Sigmoid colon (tissue), 4 donors: Measurements from ENCODE around the gene ALCAM.

ENCODE experiments used
- POLR2A ChIP-seq, 2 donors: fragments of 450-650 bp; IDR thresholded peaks; one replicate each; pipeline ENCODE4 v1.6.1; 2016; ENCODE audit warnings: antibody characterized with exemption in 2 of 2, mild to moderate bottlenecking in 2 of 2, moderate library complexity in 2 of 2
- POLR2AphosphoS5 ChIP-seq, 4 donors: sonication (generic); formaldehyde crosslinking; IDR thresholded peaks; one replicate each; pipeline ENCODE4 v1.6.1; 2017; ENCODE audit warnings: antibody characterized with exemption in 4 of 4
- TF ChIP-seq, protein P1 (sequence below), 4 experiments: fragments of 450-650 bp in 3 of 4; fragments of 200-600 bp in 1 of 4; IDR thresholded peaks; one replicate each; pipeline ENCODE4 v1.5.1; 2016 to 2019; ENCODE audit warnings: antibody characterized with exemption in 4 of 4, mild to moderate bottlenecking in 3 of 4, moderate library complexity in 2 of 4

DNA sequence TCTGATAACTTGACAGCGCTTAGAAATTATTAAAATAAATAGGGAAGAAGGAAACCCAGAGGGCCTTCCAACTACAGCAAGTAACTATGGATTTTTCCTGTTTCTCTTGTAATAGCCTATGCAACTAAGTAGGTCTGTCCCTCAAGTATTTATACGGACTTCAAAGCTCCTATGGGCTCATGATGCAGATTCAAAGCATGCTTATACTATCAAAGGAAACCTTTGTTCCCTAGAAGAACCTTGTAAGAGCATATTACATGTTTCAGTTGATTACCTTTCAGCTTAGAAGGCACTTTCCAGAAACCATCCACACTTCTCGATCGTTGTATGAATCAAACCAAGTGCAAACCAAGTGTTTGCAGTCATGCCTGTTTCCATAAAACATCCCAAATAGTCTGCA is 158.8 kb downstream of the ALCAM start:
- TF ChIP-seq, protein P1, sequence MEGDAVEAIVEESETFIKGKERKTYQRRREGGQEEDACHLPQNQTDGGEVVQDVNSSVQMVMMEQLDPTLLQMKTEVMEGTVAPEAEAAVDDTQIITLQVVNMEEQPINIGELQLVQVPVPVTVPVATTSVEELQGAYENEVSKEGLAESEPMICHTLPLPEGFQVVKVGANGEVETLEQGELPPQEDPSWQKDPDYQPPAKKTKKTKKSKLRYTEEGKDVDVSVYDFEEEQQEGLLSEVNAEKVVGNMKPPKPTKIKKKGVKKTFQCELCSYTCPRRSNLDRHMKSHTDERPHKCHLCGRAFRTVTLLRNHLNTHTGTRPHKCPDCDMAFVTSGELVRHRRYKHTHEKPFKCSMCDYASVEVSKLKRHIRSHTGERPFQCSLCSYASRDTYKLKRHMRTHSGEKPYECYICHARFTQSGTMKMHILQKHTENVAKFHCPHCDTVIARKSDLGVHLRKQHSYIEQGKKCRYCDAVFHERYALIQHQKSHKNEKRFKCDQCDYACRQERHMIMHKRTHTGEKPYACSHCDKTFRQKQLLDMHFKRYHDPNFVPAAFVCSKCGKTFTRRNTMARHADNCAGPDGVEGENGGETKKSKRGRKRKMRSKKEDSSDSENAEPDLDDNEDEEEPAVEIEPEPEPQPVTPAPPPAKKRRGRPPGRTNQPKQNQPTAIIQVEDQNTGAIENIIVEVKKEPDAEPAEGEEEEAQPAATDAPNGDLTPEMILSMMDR (IDR thresholded peaks at IDR 0.05) = no peak
- TF ChIP-seq POLR2AphosphoS5 (IDR thresholded peaks at IDR 0.05) (no peak), POLR2A (IDR thresholded peaks at IDR 0.05) (no peak)
